Inflammatory macrophage treated with lipopolysaccharide for 1 hour (primary cell): ENCODE data around the gene SLC49A4.

Experiments used
- DNase-seq, 2 donors: peaks; one replicate each; pipeline ENCODE4 v3.0.0-alpha.2; 2020 to 2022

The SLC49A4 gene

GRCh38 chr3:122786066-122786465 lies 8.8 kb upstream of the SLC49A4 start:
- DNase-seq: no peak

- DNase-seq: no peak
These were observed 7.0 kb upstream of the SLC49A4 start for GRCh38 chr3:122787872-122788271.

GRCh38 chr3:122789585-122790273 lies 5.1 kb upstream of the SLC49A4 start:
- no peak for DNase-seq

GRCh38 chr3:122793568-122794416 lies 1.1 kb upstream of the SLC49A4 start, which contains the start of gene HSPBAP1:
TSS of gene HSPBAP1 (minus strand) at chr3:122793831. CDS start at chr3:122793680, 151 bp downstream.
- DNase-seq: peak; percentile 86 to 93

- DNase-seq: peak in 1 of 2 donors; percentile 17
These were observed 438 bp upstream of the SLC49A4 start for GRCh38 chr3:122794483-122794778.

- peak in 1 of 2 donors; percentile 32 for DNase-seq
These were observed 866 bp downstream of the SLC49A4 start for GRCh38 chr3:122795674-122796195.

- peak; percentile 29 to 50 for DNase-seq
These were observed 2.4 kb downstream of the SLC49A4 start for GRCh38 chr3:122797291-122797690.

- no peak for DNase-seq
These were observed 4.5 kb downstream of the SLC49A4 start for GRCh38 chr3:122799322-122799721.

GRCh38 chr3:122800031-122800430 lies 5.2 kb downstream of the SLC49A4 start:
- no peak for DNase-seq

- DNase-seq: peak in 1 of 2 donors; percentile 30
These were observed 5.9 kb downstream of the SLC49A4 start for GRCh38 chr3:122800706-122801237.

- DNase-seq: no peak
These were observed 7.5 kb downstream of the SLC49A4 start for GRCh38 chr3:122802323-122802722.

- no peak for DNase-seq
These were observed 9.1 kb downstream of the SLC49A4 start for GRCh38 chr3:122803977-122804376.

GRCh38 chr3:122810734-122811133 lies 15.9 kb downstream of the SLC49A4 start:
- no peak for DNase-seq

- no peak for DNase-seq
These were observed 21.7 kb downstream of the SLC49A4 start for GRCh38 chr3:122816587-122816986.

- DNase-seq: peak in 1 of 2 donors; percentile 69
These were observed 29.9 kb downstream of the SLC49A4 start for GRCh38 chr3:122824465-122825381.

GRCh38 chr3:122825460-122825859 lies 30.6 kb downstream of the SLC49A4 start:
- peak; percentile 79 to 93 for DNase-seq

- peak; percentile 36 to 51 for DNase-seq
These were observed 31.4 kb downstream of the SLC49A4 start for GRCh38 chr3:122826278-122826677.

- no peak for DNase-seq
These were observed 33.4 kb downstream of the SLC49A4 start for GRCh38 chr3:122828281-122828680.

GRCh38 chr3:122835590-122835989 lies 40.7 kb downstream of the SLC49A4 start:
- no peak for DNase-seq

- DNase-seq: no peak
These were observed 48.7 kb downstream of the SLC49A4 start for GRCh38 chr3:122843604-122844003.

- DNase-seq: peak; percentile 88 to 90
These were observed 62.1 kb downstream of the SLC49A4 start for GRCh38 chr3:122857019-122857418.

GRCh38 chr3:122858373-122858772 lies 63.5 kb downstream of the SLC49A4 start:
- DNase-seq: peak; percentile 18 to 49
